IMR-90 (cell line): Measurements from ENCODE around the gene CAVIN4. TPM values are rescaled to one million over a fixed set of nuclear protein-coding genes. Genes with fewer than 3 reads are reported as not detected.

Experiments
- ATAC-seq: fragments of 200-7000 bp; cut with Tn5 transposase; 2 replicates; pipeline ENCODE4 v1.9.1; 2020; ENCODE audit warnings: low read depth, mild to moderate bottlenecking, moderate library complexity
- BruUV-seq: library from RNA; stranded (reverse); fragments of 400-500 nt; replicated peaks from 2 replicates; lab custom pipeline; 2021; lab: Mats Ljungman, UMichigan
- CTCF ChIA-PET: fragments of 300-600 bp; formaldehyde crosslinking; extraction: SDS; loops from one replicate; lab custom pipeline; 2021; ENCODE audit warnings: antibody characterized with exemption; lab: Yijun Ruan, JAX
- POLR2A ChIA-PET: fragments of 300-600 bp; sonication (Branson Sonifier 250); formaldehyde crosslinking; loops from one replicate; lab custom pipeline; 2022; ENCODE audit warnings: antibody characterized with exemption; ENCODE audit not compliant: unreplicated experiment; lab: Charles Lee
- DNase-seq: peaks from one replicate; pipeline ENCODE4 v3.0.0; 2013
- H2AFZ ChIP-seq: replicated peaks from 2 replicates; pipeline ENCODE3; 2013; ENCODE audit warnings: low read length, mild to moderate bottlenecking; ENCODE audit not compliant: poor library complexity
- H2AK5ac ChIP-seq: 2 replicates; pipeline ENCODE4 v1.6.1; 2013; ENCODE audit warnings: low read depth, low read length, inconsistent platforms
- H2AK9ac ChIP-seq: replicated peaks from 2 replicates; pipeline ENCODE3; 2013; ENCODE audit warnings: mild to moderate bottlenecking, low read depth, low read length, moderate library complexity; ENCODE audit not compliant: poor library complexity
- H2BK120ac ChIP-seq: 2 replicates; pipeline ENCODE4 v1.6.1; 2013; ENCODE audit warnings: low read depth, low read length, inconsistent platforms
- H2BK15ac ChIP-seq: 3 replicates; pipeline ENCODE4 v1.6.1; 2013; ENCODE audit warnings: low read depth, low read length, inconsistent platforms
- H2BK20ac ChIP-seq: 2 replicates; pipeline ENCODE4 v1.6.1; 2013; ENCODE audit warnings: low read depth, mild to moderate bottlenecking, inconsistent platforms, low read length, moderate library complexity
- H2BK5ac ChIP-seq: 2 replicates; pipeline ENCODE4 v1.6.1; 2013; ENCODE audit warnings: mild to moderate bottlenecking, low read depth, low read length, inconsistent platforms; ENCODE audit not compliant: poor library complexity, severe bottlenecking
- H3K14ac ChIP-seq: replicated peaks from 2 replicates; pipeline ENCODE4 v1.6.1; 2013; ENCODE audit warnings: low read depth, low read length, inconsistent platforms
- H3K18ac ChIP-seq: 2 replicates; pipeline ENCODE4 v1.6.1; 2013; ENCODE audit warnings: low read depth, low read length, control low read depth
- H3K23ac ChIP-seq: 2 replicates; pipeline ENCODE4 v1.6.1; 2013; ENCODE audit warnings: low read depth, low read length, inconsistent platforms
- H3K27ac ChIP-seq: 2 replicates; pipeline ENCODE4 v1.5.1; 2013; ENCODE audit warnings: mild to moderate bottlenecking, control low read depth, low read length; ENCODE audit not compliant: insufficient read depth
- H3K27me3 ChIP-seq: 2 replicates; pipeline ENCODE4 v1.6.1; 2013; ENCODE audit warnings: low read length; ENCODE audit not compliant: control insufficient read depth, insufficient read depth
- H3K36me3 ChIP-seq: 2 replicates; pipeline ENCODE4 v1.6.1; 2013; ENCODE audit warnings: low read length, mixed read lengths; ENCODE audit not compliant: control insufficient read depth, insufficient read depth
- H3K4ac ChIP-seq: 2 replicates; pipeline ENCODE4 v1.6.1; 2013; ENCODE audit warnings: low read depth, low read length, inconsistent platforms
- H3K4me1 ChIP-seq: 2 replicates; pipeline ENCODE4 v1.6.1; 2013; ENCODE audit warnings: low read length, mixed read lengths; ENCODE audit not compliant: control insufficient read depth, insufficient read depth
- H3K4me2 ChIP-seq: 2 replicates; pipeline ENCODE4 v1.6.1; 2013; ENCODE audit warnings: low read depth, mild to moderate bottlenecking, control low read depth, low read length, moderate library complexity
- H3K4me3 ChIP-seq: 2 replicates; pipeline ENCODE4 v1.5.1; 2013; ENCODE audit warnings: low read depth, mild to moderate bottlenecking, control low read depth, low read length, moderate library complexity; ENCODE audit not compliant: insufficient read depth
- H3K56ac ChIP-seq: 2 replicates; pipeline ENCODE4 v1.6.1; 2013; ENCODE audit warnings: low read length, inconsistent platforms; ENCODE audit not compliant: insufficient read depth; ENCODE audit errors: extremely low read depth
- H3K79me1 ChIP-seq, 2 experiments: 2 replicates each; pipeline ENCODE4 v1.6.1; 2013; ENCODE audit warnings: low read length in 2 of 2, inconsistent platforms in 1 of 2, low read depth in 1 of 2
- H3K9ac ChIP-seq: 2 replicates; pipeline ENCODE4 v1.6.1; 2013; ENCODE audit warnings: low read depth, low read length, control low read depth
- H3K9me1 ChIP-seq: 2 replicates; pipeline ENCODE4 v1.6.1; 2013; ENCODE audit warnings: low read length, inconsistent platforms; ENCODE audit not compliant: insufficient read depth
- H3K9me3 ChIP-seq: 2 replicates; pipeline ENCODE4 v1.6.1; 2013; ENCODE audit warnings: low read length; ENCODE audit not compliant: control insufficient read depth, insufficient read depth
- H4K20me1 ChIP-seq: 2 replicates; pipeline ENCODE4 v1.6.1; 2013; ENCODE audit warnings: low read length, inconsistent platforms; ENCODE audit not compliant: insufficient read depth
- H4K5ac ChIP-seq: 2 replicates; pipeline ENCODE4 v1.6.1; 2013; ENCODE audit warnings: mild to moderate bottlenecking, low read depth, low read length, control low read depth
- H4K8ac ChIP-seq, 2 experiments: 2 replicates each; pipeline ENCODE4 v1.6.1; 2013; ENCODE audit warnings: low read depth in 2 of 2, low read length in 2 of 2, control low read depth in 1 of 2, inconsistent platforms in 1 of 2
- H4K91ac ChIP-seq: 2 replicates; pipeline ENCODE4 v1.6.1; 2013; ENCODE audit warnings: low read depth, low read length, inconsistent platforms; ENCODE audit not compliant: insufficient read depth
- MXI1 ChIP-seq: IDR thresholded peaks from 2 replicates; pipeline ENCODE4 v1.6.1; 2012; ENCODE audit warnings: low read depth, mild to moderate bottlenecking, low read length, moderate library complexity, borderline replicate concordance
- NFE2L2 ChIP-seq: fragments of 150-350 bp; IDR thresholded peaks from 2 replicates; pipeline ENCODE4 v1.6.1; 2016; ENCODE audit warnings: low read depth, mild to moderate bottlenecking, low read length
- WGBS, 2 experiments: methylation state at CpG; one replicate each; pipeline versions ENCODE4 v1.1.5 to v1.1.7; 2013; ENCODE audit warnings: missing lambda C conversion rate in 2 of 2; ENCODE audit not compliant: insufficient read length in 1 of 2; ENCODE audit errors: extremely low coverage in 2 of 2; 5-methylcytosine and 5-hydroxymethylcytosine counted together
- dilution Hi-C: fragments of 300-500 bp; cut with HindIII; formaldehyde crosslinking; loops from one replicate; pipeline ENCODE4 v1.14.3; 2018; ENCODE audit warnings: low sequenced_read_pairs; ENCODE audit not compliant: unreplicated experiment
- in situ Hi-C: fragments of 300-500 bp; cut with MboI; formaldehyde crosslinking; loops from 3 replicates; pipeline ENCODE4 v1.14.3; 2019; ENCODE audit warnings: low sequenced_read_pairs, inconsistent platforms, mixed read lengths
- intact Hi-C: fragments of 100-400 bp; cut with micrococcal nuclease; formaldehyde crosslinking; loops from 2 replicates; pipeline ENCODE4 v1.10.0; 2022
- polyA plus RNA-seq, 3 experiments: library from polyadenylated mRNA; depleted of rRNA; stranded (reverse); fragments of >200 nt; gene quantifications; 2 replicates each; pipeline ENCODE4 v1.2.3, GENCODE V29; 2012; ENCODE audit warnings: low replicate concordance in 1 of 3
- total RNA-seq: library from RNA; depleted of rRNA; stranded (reverse); fragments of >200 nt; gene quantifications from 2 replicates; pipeline ENCODE4 v1.2.3, GENCODE V29; 2012
- TF ChIP-seq, protein P1 (sequence below): fragments of 150-350 bp; IDR thresholded peaks from 2 replicates; pipeline ENCODE4 v1.6.1; 2016; ENCODE audit warnings: low read depth, mild to moderate bottlenecking, low read length, moderate library complexity, borderline replicate concordance

The CAVIN4 gene
- total and polyA plus RNA-seq, 2 of the 4 experiments (the other 2 are of a cell fraction): 2.2 to 2.6 TPM

- TF ChIP-seq, protein P1, sequence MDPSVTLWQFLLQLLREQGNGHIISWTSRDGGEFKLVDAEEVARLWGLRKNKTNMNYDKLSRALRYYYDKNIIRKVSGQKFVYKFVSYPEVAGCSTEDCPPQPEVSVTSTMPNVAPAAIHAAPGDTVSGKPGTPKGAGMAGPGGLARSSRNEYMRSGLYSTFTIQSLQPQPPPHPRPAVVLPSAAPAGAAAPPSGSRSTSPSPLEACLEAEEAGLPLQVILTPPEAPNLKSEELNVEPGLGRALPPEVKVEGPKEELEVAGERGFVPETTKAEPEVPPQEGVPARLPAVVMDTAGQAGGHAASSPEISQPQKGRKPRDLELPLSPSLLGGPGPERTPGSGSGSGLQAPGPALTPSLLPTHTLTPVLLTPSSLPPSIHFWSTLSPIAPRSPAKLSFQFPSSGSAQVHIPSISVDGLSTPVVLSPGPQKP: no peak
These were observed 43.5 kb upstream of the CAVIN4 start (continued) for GRCh38 chr9:100534401-100534800.

GRCh38 chr9:100540327-100540726 lies 37.6 kb upstream of the CAVIN4 start:
- no CpG with 5 or more reads among the region's 12 CpGs for WGBS, 2 experiments
- Histone ChIP-seq H4K5ac (no peak overlapping the region), H2BK20ac (no peak overlapping the region), H3K9me1 (no peaks in the 10 kb centered on the region), H2AK5ac (no peak overlapping the region), H3K4me3 (no peak overlapping the region), H2BK120ac (no peak overlapping the region), H3K36me3 (peaks cover 4% of the 10 kb centered on the region), H3K79me1 (no peaks in the 10 kb centered on the region), H3K14ac (no peak overlapping the region), H3K23ac (no peak overlapping the region), H3K27ac (no peak overlapping the region), H4K20me1 (no peaks in the 10 kb centered on the region), H2AK9ac (no peak overlapping the region), H3K18ac (no peak overlapping the region), H3K27me3 (no peaks in the 10 kb centered on the region), H2AFZ (no peak overlapping the region), H3K4ac (no peak overlapping the region), H4K91ac (no peak overlapping the region), H2BK15ac (no peak overlapping the region), H3K4me1 (no peaks in the 10 kb centered on the region), H2BK5ac (no peak overlapping the region), H3K9ac (no peak overlapping the region), H3K9me3 (peaks cover 2% of the 10 kb centered on the region; the same call in 1 of the 2 replicates), H3K4me2 (no peak overlapping the region), H3K56ac (no peak overlapping the region), H4K8ac (no peak overlapping the region)
- no peak for DNase-seq
- POLR2A ChIA-PET: no interaction called here
- no TSS peak for BruUV-seq
- dilution Hi-C loops (no loop called here), in situ Hi-C loops (no loop called here), intact Hi-C loops (no loop called here)
- no peak for ATAC-seq
- TF ChIP-seq, protein P1: no peak
- no peak for TF ChIP-seq NFE2L2
- TF ChIP-seq MXI1: no peak
- CTCF ChIA-PET: interaction anchor here (0.6 kb wide), 1 partner anchor 33 kb away, joined by 3 read pairs; no protein-coding TSS in a partner anchor
